SK-MEL-5 (cell line): ENCODE results near the gene SLC27A1. TPM values are rescaled to one million over a fixed set of nuclear protein-coding genes. Genes with fewer than 3 reads are reported as not detected.
A peak's percentile ranks its signal among the peaks of the same experiment; 100 is the strongest.
"Not testable (repeated sequence)": the region's sequence is repeated elsewhere in the genome, so short reads cannot be mapped to it uniquely, and the experiment has no call there.

ENCODE experiments used
- DNase-seq: peaks from one replicate; pipeline ENCODE4 v3.0.0-alpha.2; 2016; ENCODE audit warnings: low read depth, low spot score
- in situ Hi-C: cut with HindIII; loops from 2 replicates; pipeline ENCODE4 v1.10.0; 2016; ENCODE audit warnings: low sequenced_read_pairs, high pct_unique_total_duplicates, low pct_unique_long_range_greater_than_20kb
- total RNA-seq: library from RNA; depleted of rRNA; stranded (reverse); fragments of >200 nt; shearing (Covaris generic); gene quantifications from 2 replicates; pipeline ENCODE4 v1.2.3, GENCODE V29; 2014

The SLC27A1 gene
- total RNA-seq, 1 experiment from 2014 or later: 12.2 TPM

GRCh38 chr19:17454576-17455071 is 15.7 kb upstream of the SLC27A1 start:
- in situ Hi-C loops: no loop called here

DNA sequence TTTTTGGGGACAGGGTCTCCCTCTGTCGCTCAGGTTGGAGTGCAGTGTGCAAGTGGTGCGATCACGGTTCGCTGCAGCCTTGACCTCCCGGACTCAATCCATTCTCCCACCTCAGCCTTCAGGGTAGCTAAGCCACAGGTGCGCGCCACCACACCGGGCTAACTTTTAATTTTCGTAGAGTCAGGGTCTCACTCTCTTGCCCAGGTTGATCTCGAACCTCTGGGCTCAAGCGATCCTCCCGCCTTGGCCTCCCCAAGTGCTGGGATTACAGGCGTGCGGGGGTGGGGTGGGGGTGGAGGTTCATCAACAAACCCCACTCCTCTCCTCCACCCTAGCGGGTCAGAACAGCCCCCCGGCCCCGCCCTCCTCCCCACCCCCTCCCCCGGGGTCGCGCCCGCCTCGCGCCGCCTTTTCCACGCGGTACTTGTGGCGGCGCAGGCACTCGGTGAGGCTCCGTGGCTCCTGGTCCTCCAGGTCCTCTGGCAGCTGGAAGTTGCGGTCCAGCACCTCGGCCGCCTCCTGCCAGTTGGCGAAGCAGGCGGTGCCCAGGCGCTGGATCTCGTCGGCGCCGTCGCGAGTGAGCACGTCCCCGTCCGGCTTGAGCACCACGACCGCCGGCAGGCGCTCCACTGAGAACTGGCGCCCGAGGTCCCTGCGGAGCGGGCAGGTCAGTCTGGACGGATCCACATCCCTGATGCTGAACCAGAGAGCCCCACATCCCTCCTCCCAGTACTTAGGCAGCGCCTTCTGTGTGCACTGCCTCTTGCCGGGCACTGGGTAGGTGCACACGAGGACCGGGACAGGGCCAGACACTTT is 14.8 kb upstream of the SLC27A1 start:
- in situ Hi-C loops: no loop called here
- no peak for DNase-seq

More at GRCh38 chr19:17454576-17455071, 15.7 kb upstream of the SLC27A1 start:
- DNase-seq: no peak

- DNase-seq: no peak
- in situ Hi-C loops: no loop called here
Measured at GRCh38 chr19:17456127-17456526, 14.2 kb upstream of the SLC27A1 start.

DNA sequence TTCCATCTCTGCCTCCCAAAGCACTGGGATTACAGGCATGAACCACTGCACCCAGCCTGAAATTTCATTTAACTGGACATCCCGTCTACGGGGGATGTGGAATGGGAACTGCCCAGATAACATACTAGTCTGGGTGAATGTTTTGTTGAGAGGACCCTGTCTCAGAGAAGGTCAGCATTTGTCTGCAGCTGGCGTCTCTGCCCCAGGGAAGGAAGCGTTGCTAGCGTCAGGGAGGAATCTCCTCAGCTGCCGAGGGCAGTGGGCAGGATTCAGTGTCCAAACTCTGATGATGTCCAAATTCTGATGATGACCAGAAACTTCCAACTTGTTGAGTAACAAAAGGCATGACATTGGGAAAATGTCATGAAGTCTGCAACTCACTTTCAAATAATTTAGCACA is 12.7 kb upstream of the SLC27A1 start:
- no peak for DNase-seq
- in situ Hi-C loops: no loop called here

- in situ Hi-C loops: no loop called here
- DNase-seq: no peak
Measured at GRCh38 chr19:17458970-17459369, 11.4 kb upstream of the SLC27A1 start.

GRCh38 chr19:17460372-17461230 is 9.7 kb upstream of the SLC27A1 start, which contains the start of gene NXNL1:
NXNL1 (minus strand) TSS chr19:17460926; CDS start chr19:17460869, 57 bp downstream.
- in situ Hi-C loops: no loop called here
- no peak for DNase-seq

DNA sequence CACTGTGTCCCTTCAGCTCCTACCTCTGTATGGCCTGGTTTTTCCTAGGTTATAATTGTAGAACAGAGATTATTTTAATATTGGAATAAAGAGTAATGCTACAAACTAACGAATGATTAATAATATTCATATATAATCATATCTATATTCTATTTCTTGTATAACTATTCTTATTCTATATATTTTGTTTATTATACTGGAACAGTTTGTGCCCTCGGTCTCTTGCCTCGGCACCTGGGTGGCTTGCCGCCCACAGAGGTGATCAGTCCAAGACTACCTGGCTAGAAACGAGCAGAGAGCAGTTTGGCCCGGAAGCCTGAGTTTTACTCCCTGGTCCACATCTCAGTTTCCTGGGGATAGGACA is 3.9 kb upstream of the SLC27A1 start:
- DNase-seq: no peak
- in situ Hi-C loops: no loop called here

DNA sequence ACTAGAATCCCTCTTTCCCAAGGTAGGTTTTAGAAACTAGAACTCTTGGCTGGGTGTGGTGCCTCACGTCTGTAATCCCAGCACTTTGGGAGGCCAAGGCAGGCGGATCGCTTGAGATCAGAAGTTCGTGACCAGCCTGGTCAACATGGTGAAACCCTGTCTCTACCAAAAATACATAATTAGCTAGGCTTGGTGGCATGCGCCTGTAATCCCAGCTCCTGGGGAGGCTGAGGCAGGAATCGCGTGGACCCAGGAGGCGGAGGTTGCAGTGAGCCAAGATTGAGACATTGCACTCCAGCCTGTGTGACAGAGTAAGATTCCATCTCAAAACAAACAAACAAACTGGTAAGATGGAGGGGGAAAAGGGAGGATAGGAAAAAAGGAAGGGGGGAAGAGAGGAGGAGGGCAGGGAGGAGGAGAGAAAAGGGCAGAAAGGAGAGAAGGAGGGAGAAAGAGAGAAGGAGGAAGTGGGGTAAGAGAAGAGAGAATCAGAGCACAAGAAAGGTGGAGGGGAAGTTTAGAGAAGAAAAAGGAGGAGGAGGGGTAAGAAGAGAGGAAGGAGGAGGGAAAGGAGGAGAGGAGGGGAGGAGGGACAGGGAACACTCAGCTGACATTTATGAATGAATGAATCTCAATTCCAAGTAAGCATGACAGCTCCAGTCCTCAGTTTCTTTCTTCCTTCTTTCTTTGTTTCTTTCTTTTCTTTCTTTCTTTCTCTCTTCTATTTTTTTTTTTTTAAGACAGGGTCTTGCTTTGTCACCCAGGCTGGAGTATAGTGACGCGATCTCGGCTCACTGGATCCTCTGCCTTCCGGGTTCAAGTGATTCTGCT is 2.6 kb upstream of the SLC27A1 start:
- DNase-seq: no peak

GRCh38 chr19:17468302-17469091 is 1.8 kb upstream of the SLC27A1 start:
- in situ Hi-C loops: no loop called here

More for the DNA sequence above, 2.6 kb upstream of the SLC27A1 start:
- in situ Hi-C loops: no loop called here

GRCh38 chr19:17469092-17469480 is 1.2 kb upstream of the SLC27A1 start:
- no peak for DNase-seq
- in situ Hi-C loops: no loop called here

More at GRCh38 chr19:17468302-17469091, 1.8 kb upstream of the SLC27A1 start:
- peak; percentile 35 for DNase-seq

- in situ Hi-C loops: no loop called here
Measured at GRCh38 chr19:17469481-17470067, 750 bp upstream of the SLC27A1 start.

DNA sequence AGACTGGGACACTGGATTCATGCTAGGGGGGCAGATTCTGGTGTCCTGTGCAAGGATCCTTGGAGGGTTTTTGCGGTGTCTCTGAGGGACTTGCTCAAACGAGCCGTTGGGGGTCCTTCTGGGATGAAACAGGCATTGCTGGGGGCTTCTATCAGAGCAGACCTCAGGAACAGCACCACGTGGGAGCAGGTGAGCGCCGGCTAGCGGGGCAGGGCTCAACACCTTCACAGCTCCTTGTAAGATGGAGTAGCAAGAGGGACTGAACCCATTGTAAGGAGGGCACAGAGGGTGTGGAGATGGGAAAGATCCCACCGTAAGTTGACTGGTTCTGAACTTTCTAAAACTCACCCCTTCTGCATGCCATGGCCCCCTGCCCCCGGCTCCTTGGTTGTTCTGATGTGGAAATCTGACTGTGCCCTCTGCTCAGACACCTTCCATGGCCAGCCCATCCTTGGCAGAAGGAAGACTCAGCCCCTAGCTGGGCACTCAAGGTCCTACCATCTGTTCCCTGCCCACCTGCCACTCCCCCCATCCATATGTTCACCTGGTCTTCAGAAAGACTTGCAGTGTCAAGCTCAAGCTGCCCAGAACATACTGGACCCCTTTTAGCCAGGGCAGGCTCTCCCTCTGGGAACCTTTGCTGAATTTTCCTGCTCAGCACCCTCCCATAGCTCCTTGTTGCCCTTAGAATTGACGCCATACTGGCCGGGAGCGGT is 1.2 kb downstream of the SLC27A1 start:
- in situ Hi-C loops: no loop called here
- no peak for DNase-seq

More at GRCh38 chr19:17469481-17470067, 750 bp upstream of the SLC27A1 start:
- DNase-seq: peak; percentile 95

GRCh38 chr19:17473041-17473440 is 2.7 kb downstream of the SLC27A1 start:
- in situ Hi-C loops: no loop called here
- DNase-seq: peak; percentile 65

GRCh38 chr19:17475011-17475540 is 4.8 kb downstream of the SLC27A1 start:
- DNase-seq, in situ Hi-C loops: not testable (repeated sequence)

DNA sequence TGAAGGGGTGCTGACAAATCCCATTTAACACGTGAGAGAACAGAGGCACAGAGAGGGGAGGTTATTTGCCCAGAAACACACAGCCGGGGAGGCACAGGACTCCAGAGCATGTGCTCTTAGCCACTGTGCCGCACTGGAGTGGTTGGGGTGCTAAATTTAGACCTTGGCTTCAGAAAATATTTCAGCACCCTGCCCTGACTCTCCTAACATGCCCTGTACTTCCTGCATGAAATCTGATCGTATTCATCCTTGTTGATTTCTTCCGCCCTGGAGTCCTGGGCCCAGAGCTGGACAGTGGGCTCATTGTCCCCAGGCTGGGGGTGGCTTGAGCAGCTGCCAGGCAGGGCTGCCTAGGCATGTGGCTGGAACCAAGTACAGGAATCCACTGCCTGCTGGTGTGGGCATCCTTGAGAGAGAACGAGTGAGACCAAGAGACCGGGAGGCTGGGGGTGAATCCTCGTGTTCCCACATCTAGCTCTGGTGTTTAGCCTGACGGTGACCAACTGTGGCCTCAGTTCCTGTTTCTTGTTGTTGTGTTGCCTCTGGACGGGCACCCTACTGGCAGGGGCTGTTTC is 5.3 kb downstream of the SLC27A1 start:
- in situ Hi-C loops: no loop called here

More for the DNA sequence above, 5.3 kb downstream of the SLC27A1 start:
- peak; percentile 98 for DNase-seq
